Renal pelvis (tissue), 4 donors: ENCODE data around the gene ENGASE. TPM values are rescaled to one million over a fixed set of nuclear protein-coding genes. Genes with fewer than 3 reads are reported as not detected.
"Not testable (repeated sequence)": the region's sequence is repeated elsewhere in the genome, so short reads cannot be mapped to it uniquely, and the experiment has no call there.

Source experiments
- DNase-seq: peaks from one replicate; pipeline ENCODE4 v3.0.0-alpha.2; 2013
- polyA plus RNA-seq, 3 donors: library from polyadenylated mRNA; unstranded; fragments of 120-200 nt; gene quantifications; one replicate each; pipeline ENCODE4 v1.2.1, GENCODE V29; 2013; ENCODE audit not compliant: insufficient read length in 3 of 3

The ENGASE gene
- polyA plus RNA-seq, 3 donors: 14.9 to 24.5 (median 20.7) TPM

GRCh38 chr17:79050551-79050950 lies 24.1 kb upstream of the ENGASE start:
- DNase-seq: no peak

GRCh38 chr17:79051306-79051705 lies 23.3 kb upstream of the ENGASE start:
- no peak for DNase-seq

GRCh38 chr17:79052131-79052530 lies 22.5 kb upstream of the ENGASE start:
- no peak for DNase-seq

- no peak for DNase-seq
These were observed 21.2 kb upstream of the ENGASE start for GRCh38 chr17:79053251-79053925.

- no peak for DNase-seq
These were observed 20.2 kb upstream of the ENGASE start for GRCh38 chr17:79054200-79054960.

GRCh38 chr17:79055197-79055596 lies 19.4 kb upstream of the ENGASE start:
- DNase-seq: no peak

GRCh38 chr17:79057737-79058385 lies 16.8 kb upstream of the ENGASE start:
- no peak for DNase-seq

GRCh38 chr17:79062691-79063090 lies 11.9 kb upstream of the ENGASE start:
- no peak for DNase-seq

GRCh38 chr17:79064026-79064425 lies 10.6 kb upstream of the ENGASE start:
- no peak for DNase-seq

GRCh38 chr17:79065105-79065670 lies 9.4 kb upstream of the ENGASE start:
- no peak for DNase-seq

- no peak for DNase-seq
These were observed 7.7 kb upstream of the ENGASE start for GRCh38 chr17:79066963-79067362.

- no peak for DNase-seq
These were observed 4.3 kb upstream of the ENGASE start for GRCh38 chr17:79070266-79070880.

GRCh38 chr17:79071161-79071740 lies 3.4 kb upstream of the ENGASE start:
- no peak for DNase-seq

- no peak for DNase-seq
These were observed 2.1 kb upstream of the ENGASE start for GRCh38 chr17:79072544-79072943.

- DNase-seq: no peak
These were observed 1.5 kb upstream of the ENGASE start for GRCh38 chr17:79073016-79073705.

- no peak for DNase-seq
These were observed 927 bp upstream of the ENGASE start for GRCh38 chr17:79073706-79074088.

- not testable (repeated sequence) for DNase-seq
These were observed 439 bp upstream of the ENGASE start for GRCh38 chr17:79074121-79074648.

GRCh38 chr17:79075446-79075750 lies 774 bp downstream of the ENGASE start:
- DNase-seq: no peak

- no peak for DNase-seq
These were observed 1.3 kb downstream of the ENGASE start for GRCh38 chr17:79075861-79076406.

GRCh38 chr17:79077587-79077986 lies 3.0 kb downstream of the ENGASE start:
- DNase-seq: no peak
